A673 (cell line): ENCODE measurements around the gene GPR21. TPM values are rescaled to one million over a fixed set of nuclear protein-coding genes. Genes with fewer than 3 reads are reported as not detected.

Experiments
- BruUV-seq: library from RNA; stranded (reverse); fragments of 400-500 nt; replicated peaks from 2 replicates; lab custom pipeline; 2021; lab: Mats Ljungman, UMichigan
- CTCF ChIA-PET: fragments of 300-600 bp; sonication (Branson Sonifier 250); formaldehyde crosslinking; loops from one replicate; lab custom pipeline; 2022; ENCODE audit warnings: antibody characterized with exemption; lab: Charles Lee
- POLR2A ChIA-PET: fragments of 300-600 bp; sonication (Branson Sonifier 250); formaldehyde crosslinking; loops from one replicate; lab custom pipeline; 2022; ENCODE audit warnings: antibody characterized with exemption; ENCODE audit not compliant: low non-redundant PET; lab: Charles Lee
- DNase-seq: peaks from one replicate; pipeline ENCODE4 v3.0.0-alpha.2; 2015; ENCODE audit warnings: low spot score
- H3K27ac ChIP-seq: fragments of 200-600 bp; sonication (generic); 2 replicates; pipeline ENCODE4 v1.5.1; 2016; ENCODE audit warnings: mixed run types, low read depth, mild to moderate bottlenecking, mixed read lengths, antibody characterized with exemption, low read length; ENCODE audit not compliant: poor library complexity, severe bottlenecking
- H3K27me3 ChIP-seq: fragments of 200-600 bp; sonication (generic); replicated peaks from 2 replicates; pipeline ENCODE4 v1.6.1; 2017; ENCODE audit warnings: mixed run types, low read depth, mild to moderate bottlenecking, mixed read lengths, antibody characterized with exemption, low read length; ENCODE audit not compliant: insufficient read depth, poor library complexity
- H3K36me3 ChIP-seq: fragments of 200-600 bp; sonication (generic); 2 replicates; pipeline ENCODE4 v1.6.1; 2016; ENCODE audit warnings: mixed run types, mild to moderate bottlenecking, mixed read lengths, antibody characterized with exemption, low read length; ENCODE audit not compliant: insufficient read depth, poor library complexity, severe bottlenecking
- H3K4me1 ChIP-seq: fragments of 200-600 bp; sonication (generic); 2 replicates; pipeline ENCODE4 v1.6.1; 2017; ENCODE audit warnings: mixed run types, mild to moderate bottlenecking, mixed read lengths, antibody characterized with exemption, low read length; ENCODE audit not compliant: insufficient read depth, poor library complexity, severe bottlenecking
- H3K4me3 ChIP-seq: fragments of 200-600 bp; sonication (generic); 2 replicates; pipeline ENCODE4 v1.5.1; 2016; ENCODE audit warnings: low read depth, mixed run types, mild to moderate bottlenecking, mixed read lengths, low read length; ENCODE audit not compliant: poor library complexity, severe bottlenecking
- H3K9me3 ChIP-seq: fragments of 200-600 bp; sonication (generic); 2 replicates; pipeline ENCODE4 v1.6.1; 2016; ENCODE audit warnings: mixed run types, low read depth, mild to moderate bottlenecking, mixed read lengths, antibody characterized with exemption, low read length; ENCODE audit not compliant: poor library complexity, severe bottlenecking
- CTCF ChIP-seq: fragments of 300-800, 200-600 bp; sonication (generic); conservative IDR thresholded peaks from 2 replicates; pipeline ENCODE4 v1.5.1; 2017; ENCODE audit warnings: low read depth, mild to moderate bottlenecking, antibody characterized with exemption, low read length, moderate library complexity, mixed read lengths
- EZH2 ChIP-seq: fragments of 200-600 bp; sonication (generic); IDR thresholded peaks from 2 replicates; pipeline ENCODE4 v1.6.1; 2017; ENCODE audit warnings: borderline replicate concordance, low read depth, mild to moderate bottlenecking, mixed read lengths, antibody characterized with exemption, low read length; ENCODE audit not compliant: poor library complexity, severe bottlenecking
- intact Hi-C: fragments of 100-400 bp; cut with micrococcal nuclease; formaldehyde crosslinking; loops from one replicate; pipeline ENCODE4 v1.10.0; 2022; ENCODE audit not compliant: unreplicated experiment
- total RNA-seq: library from RNA; stranded (reverse); gene quantifications from 2 replicates; pipeline ENCODE4 v1.2.3, GENCODE V29; 2021

GPR21 gene
- total RNA-seq, 1 experiment from 2014 or later = not detected

- H3K4me1 ChIP-seq = peaks cover 13% of the 10 kb centered on the region
- H3K27ac ChIP-seq = no peak overlapping the region
- no TSS peak for BruUV-seq
- intact Hi-C loops = no loop called here
- ChIA-PET CTCF (no interaction called here), POLR2A (no interaction called here)
- no peaks in the 10 kb centered on the region for H3K27me3 ChIP-seq
- H3K9me3 ChIP-seq = no peaks in the 10 kb centered on the region
- TF ChIP-seq CTCF (no peak), EZH2 (no peak)
- H3K4me3 ChIP-seq = no peak overlapping the region
- DNase-seq = no peak
- H3K36me3 ChIP-seq = peaks cover 9% of the 10 kb centered on the region
Observed at GRCh38 chr9:123028136-123028535, 5.3 kb upstream of the GPR21 start.

GRCh38 chr9:123028973-123029372 lies 4.5 kb upstream of the GPR21 start:
- Histone ChIP-seq H3K4me3 (no peak overlapping the region), H3K4me1 (peaks cover 17% of the 10 kb centered on the region), H3K27ac (no peak overlapping the region), H3K9me3 (no peaks in the 10 kb centered on the region), H3K36me3 (peaks cover 3% of the 10 kb centered on the region), H3K27me3 (no peaks in the 10 kb centered on the region)
- DNase-seq = no peak
- POLR2A ChIA-PET = no interaction called here
- no TSS peak for BruUV-seq
- TF ChIP-seq CTCF (no peak), EZH2 (no peak)
- intact Hi-C loops = no loop called here
- CTCF ChIA-PET = no interaction called here

- H3K4me1 ChIP-seq = peaks cover 17% of the 10 kb centered on the region
- no TSS peak for BruUV-seq
- H3K4me3 ChIP-seq = no peak overlapping the region
- ChIA-PET CTCF (no interaction called here), POLR2A (no interaction called here)
- no peaks in the 10 kb centered on the region for H3K9me3 ChIP-seq
- H3K27ac ChIP-seq = no peak overlapping the region
- no peak for TF ChIP-seq CTCF
- no peak for TF ChIP-seq EZH2
- peaks cover 3% of the 10 kb centered on the region for H3K36me3 ChIP-seq
- intact Hi-C loops = no loop called here
- no peaks in the 10 kb centered on the region for H3K27me3 ChIP-seq
- DNase-seq = no peak
Observed at GRCh38 chr9:123031963-123032362, 1.5 kb upstream of the GPR21 start.
